HUES6 (cell line): ENCODE measurements around the gene EML1.

ENCODE experiments used
- H3K27ac ChIP-seq: 2 replicates; pipeline ENCODE4 v1.7.0; 2013; ENCODE audit warnings: low read depth, mild to moderate bottlenecking, low read length, inconsistent platforms
- H3K27me3 ChIP-seq: 2 replicates; pipeline ENCODE4 v1.6.1; 2013; ENCODE audit warnings: low read length; ENCODE audit not compliant: control insufficient read depth, insufficient read depth
- H3K36me3 ChIP-seq: 2 replicates; pipeline ENCODE4 v1.6.1; 2013; ENCODE audit warnings: low read length; ENCODE audit not compliant: control insufficient read depth, insufficient read depth
- H3K4me1 ChIP-seq: 2 replicates; pipeline ENCODE4 v1.6.1; 2013; ENCODE audit warnings: low read length; ENCODE audit not compliant: control insufficient read depth, insufficient read depth
- H3K4me3 ChIP-seq: 2 replicates; pipeline ENCODE4 v1.5.1; 2013; ENCODE audit warnings: low read depth, low read length
- H3K9ac ChIP-seq: one replicate; pipeline ENCODE4 v1.6.1; 2013; ENCODE audit warnings: mild to moderate bottlenecking, low read length
- H3K9me3 ChIP-seq: 2 replicates; pipeline ENCODE4 v1.6.1; 2013; ENCODE audit warnings: low read depth, low read length; ENCODE audit not compliant: control insufficient read depth, insufficient read depth

Gene EML1

DNA sequence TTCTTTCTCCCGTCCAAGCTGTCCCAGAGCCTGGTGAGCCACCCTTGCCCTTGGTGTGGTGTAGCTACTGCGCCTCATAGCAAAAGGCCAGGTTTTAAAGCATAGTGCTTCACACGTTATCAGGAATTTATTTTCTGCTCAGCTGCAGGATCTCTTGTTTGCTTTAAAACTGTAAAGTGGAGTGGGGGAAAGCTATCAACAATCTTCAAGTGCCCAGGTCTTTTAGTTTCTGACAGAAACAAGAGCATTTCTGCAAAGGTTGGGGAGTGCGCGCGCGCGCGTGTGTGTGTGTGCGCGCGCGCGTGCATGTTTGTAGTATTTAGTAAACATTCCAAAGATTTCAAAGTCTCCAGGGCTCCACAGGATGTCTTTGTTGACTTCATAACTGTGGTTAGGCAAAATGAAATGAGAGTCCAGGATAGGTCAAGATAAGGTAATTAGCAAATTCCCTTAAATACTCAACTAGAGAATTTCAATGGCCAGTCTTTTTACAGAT is 45.5 kb downstream of the EML1 start:
- no peaks in the 10 kb centered on the region for H3K9me3 ChIP-seq
- H3K9ac ChIP-seq, result peak overlapping the region; percentile 27
- peaks cover 49% of the 10 kb centered on the region for H3K4me1 ChIP-seq
- H3K27ac ChIP-seq, result 0 out of 2 replicates have a peak overlapping the region, but pooled peaks have one; percentile 67
- no peaks in the 10 kb centered on the region for H3K27me3 ChIP-seq
- no peaks in the 10 kb centered on the region for H3K36me3 ChIP-seq
- H3K4me3 ChIP-seq, result peak overlapping the region; percentile 43

DNA sequence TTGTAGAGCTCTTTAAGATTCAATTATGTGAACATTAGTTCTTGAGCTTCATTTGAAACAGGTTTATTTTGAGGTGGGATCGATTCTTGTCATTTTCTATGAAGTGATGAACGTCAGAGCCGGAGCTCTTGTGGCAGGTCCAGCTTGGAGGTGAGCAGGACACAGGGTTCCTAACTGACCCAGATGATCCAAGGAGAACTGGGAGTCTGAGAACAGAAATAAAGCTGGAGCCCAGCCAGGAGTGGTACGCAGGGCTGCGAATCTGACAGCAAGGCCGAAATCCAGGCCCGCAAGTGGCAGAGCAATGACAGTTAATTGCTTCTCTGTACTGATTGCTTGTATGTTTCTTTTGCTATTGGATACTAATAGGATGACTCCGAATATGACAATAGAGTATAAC is 46.5 kb downstream of the EML1 start:
- H3K27ac ChIP-seq, result 0 out of 2 replicates have a peak overlapping the region, but pooled peaks have one; percentile 67

DNA sequence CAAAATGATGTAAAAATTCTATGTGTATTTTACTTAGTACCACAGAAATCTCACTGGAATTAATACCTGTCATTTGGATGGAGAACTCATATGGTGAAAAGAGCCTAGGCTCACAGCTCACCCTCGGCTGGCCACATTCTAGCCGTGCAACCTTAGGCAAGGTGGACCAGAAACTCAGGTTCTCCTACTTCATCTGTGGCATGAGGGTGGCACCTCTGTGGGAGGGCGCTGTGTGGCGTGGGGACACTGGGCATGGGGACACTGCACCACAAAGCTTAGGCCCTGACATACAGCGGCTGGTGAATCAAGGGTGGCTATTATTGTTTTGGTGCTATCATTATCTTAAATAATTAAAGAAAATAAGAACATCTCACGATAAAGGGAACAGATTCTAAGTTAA is 47.1 kb downstream of the EML1 start:
- Histone ChIP-seq H3K9ac (no peak overlapping the region), H3K9me3 (no peaks in the 10 kb centered on the region), H3K4me1 (peaks cover 49% of the 10 kb centered on the region), H3K27ac (no peak overlapping the region), H3K4me3 (no peak overlapping the region), H3K27me3 (no peaks in the 10 kb centered on the region), H3K36me3 (no peaks in the 10 kb centered on the region)

More for the DNA sequence above, 46.5 kb downstream of the EML1 start:
- Histone ChIP-seq H3K36me3 (no peaks in the 10 kb centered on the region), H3K27me3 (no peaks in the 10 kb centered on the region), H3K4me3 (no peak overlapping the region), H3K9ac (no peak overlapping the region), H3K9me3 (no peaks in the 10 kb centered on the region), H3K4me1 (peaks cover 49% of the 10 kb centered on the region)

DNA sequence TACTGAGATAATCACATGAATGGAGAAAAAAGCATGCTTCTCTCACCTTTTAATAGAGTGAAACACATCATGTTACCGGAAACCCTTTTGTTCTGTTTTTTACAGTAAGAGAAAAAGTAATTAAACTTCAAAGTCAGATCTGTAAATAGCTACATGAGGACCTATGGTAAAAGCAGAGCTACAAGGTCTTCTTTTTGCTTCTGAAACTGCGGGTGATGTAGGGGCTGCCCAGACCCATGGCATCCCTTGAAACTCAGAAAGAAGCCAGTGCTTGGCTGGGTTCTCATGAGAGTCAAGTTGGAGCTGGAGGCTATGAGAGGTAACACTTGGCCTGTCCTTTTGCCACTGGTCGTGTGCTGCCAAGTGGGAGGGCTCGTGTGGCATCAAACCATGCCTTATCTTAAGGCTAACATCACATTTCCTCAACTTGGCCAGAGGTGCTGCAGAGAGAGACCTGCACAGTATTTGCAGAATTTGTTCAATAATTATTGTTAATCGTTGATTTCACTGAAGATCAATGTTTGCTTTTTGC is 47.6 kb downstream of the EML1 start:
- Histone ChIP-seq H3K9ac (no peak overlapping the region), H3K27ac (no peak overlapping the region), H3K27me3 (no peaks in the 10 kb centered on the region), H3K4me1 (peaks cover 49% of the 10 kb centered on the region), H3K9me3 (no peaks in the 10 kb centered on the region), H3K4me3 (no peak overlapping the region), H3K36me3 (no peaks in the 10 kb centered on the region)

DNA sequence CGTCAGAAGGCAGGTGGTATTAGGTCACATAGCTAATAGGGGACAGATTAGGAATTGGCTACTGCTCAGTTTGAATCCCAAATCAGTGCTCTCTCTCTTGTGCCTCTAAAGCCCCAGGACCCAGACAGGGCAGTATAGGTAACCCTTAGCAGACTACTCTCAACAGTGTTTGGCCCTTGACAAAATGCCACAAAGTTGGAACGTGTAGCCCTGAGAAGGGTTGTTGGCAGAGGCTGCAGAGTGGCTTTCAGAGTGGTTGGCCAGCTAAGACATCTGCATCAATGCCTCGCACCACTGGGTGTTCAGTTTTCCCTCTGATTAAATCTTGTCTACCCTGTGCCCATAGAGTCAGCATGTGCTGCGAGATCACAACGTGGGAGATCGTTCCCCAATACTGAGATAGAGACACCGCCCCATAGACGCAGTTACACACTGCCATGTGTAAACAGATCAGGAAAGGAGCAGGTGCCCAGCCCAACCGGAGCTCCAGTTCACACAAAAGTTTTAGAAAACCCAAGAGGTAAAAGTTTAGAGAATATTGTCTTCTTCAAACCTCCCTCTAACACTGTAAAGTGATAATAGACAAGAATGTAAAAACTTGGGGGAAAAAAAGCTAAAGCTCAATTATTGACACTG is 48.3 kb downstream of the EML1 start:
- H3K36me3 ChIP-seq, result no peaks in the 10 kb centered on the region
- H3K27ac ChIP-seq, result no peak overlapping the region
- no peak overlapping the region for H3K9ac ChIP-seq
- H3K9me3 ChIP-seq, result peaks cover under 1% of the 10 kb centered on the region; the same call in 1 of the 2 replicates
- H3K4me3 ChIP-seq, result no peak overlapping the region
- H3K27me3 ChIP-seq, result no peaks in the 10 kb centered on the region
- H3K4me1 ChIP-seq, result peaks cover 49% of the 10 kb centered on the region

DNA sequence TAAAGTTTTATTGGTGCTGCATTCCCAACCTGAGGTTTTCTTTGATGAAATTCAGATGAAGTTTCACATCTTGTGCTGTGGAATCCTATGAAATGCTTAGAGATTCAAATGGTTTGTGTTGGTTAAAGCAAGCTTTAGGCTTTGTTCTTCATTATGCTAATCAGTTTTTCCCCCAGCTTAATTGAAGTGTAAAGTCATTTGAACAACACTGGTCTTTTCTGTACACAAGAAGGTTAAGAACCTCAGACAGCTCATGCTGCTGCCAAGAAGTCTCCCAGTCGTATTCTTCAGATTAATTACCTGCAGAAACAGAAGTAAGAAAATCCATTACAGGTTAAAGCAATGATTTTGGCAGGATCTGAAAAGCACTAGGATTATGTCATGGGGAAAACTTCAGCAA is 48.9 kb downstream of the EML1 start:
- peaks cover 45% of the 10 kb centered on the region for H3K4me1 ChIP-seq
- no peaks in the 10 kb centered on the region for H3K36me3 ChIP-seq
- H3K27ac ChIP-seq, result no peak overlapping the region
- H3K9me3 ChIP-seq, result peaks cover 7% of the 10 kb centered on the region
- no peak overlapping the region for H3K4me3 ChIP-seq
- no peak overlapping the region for H3K9ac ChIP-seq
- H3K27me3 ChIP-seq, result no peaks in the 10 kb centered on the region

DNA sequence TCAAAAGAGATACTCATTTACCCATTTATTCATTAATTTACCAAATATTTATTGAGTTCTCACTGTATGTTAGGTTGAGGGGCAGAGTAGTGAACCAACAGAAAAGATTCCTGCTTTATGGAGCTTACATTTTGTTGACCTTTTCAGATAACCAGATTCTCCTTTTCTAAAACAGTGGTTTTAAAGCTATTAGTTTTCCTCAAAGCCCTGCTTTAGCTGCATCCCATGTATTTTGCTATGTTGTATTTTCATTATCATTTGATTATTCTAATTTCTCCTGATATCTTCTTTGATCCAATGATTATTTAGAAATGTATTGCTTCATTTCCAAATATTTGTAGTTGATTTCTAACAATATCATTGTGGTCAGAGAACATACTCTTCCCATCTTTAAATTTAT is 53.6 kb downstream of the EML1 start:
- no peak overlapping the region for H3K27ac ChIP-seq
- peaks cover 7% of the 10 kb centered on the region for H3K9me3 ChIP-seq
- peaks cover 5% of the 10 kb centered on the region; the same call in 1 of the 2 replicates for H3K36me3 ChIP-seq
- H3K4me3 ChIP-seq, result no peak overlapping the region
- H3K4me1 ChIP-seq, result peaks cover 12% of the 10 kb centered on the region
- H3K9ac ChIP-seq, result no peak overlapping the region
- no peaks in the 10 kb centered on the region for H3K27me3 ChIP-seq

DNA sequence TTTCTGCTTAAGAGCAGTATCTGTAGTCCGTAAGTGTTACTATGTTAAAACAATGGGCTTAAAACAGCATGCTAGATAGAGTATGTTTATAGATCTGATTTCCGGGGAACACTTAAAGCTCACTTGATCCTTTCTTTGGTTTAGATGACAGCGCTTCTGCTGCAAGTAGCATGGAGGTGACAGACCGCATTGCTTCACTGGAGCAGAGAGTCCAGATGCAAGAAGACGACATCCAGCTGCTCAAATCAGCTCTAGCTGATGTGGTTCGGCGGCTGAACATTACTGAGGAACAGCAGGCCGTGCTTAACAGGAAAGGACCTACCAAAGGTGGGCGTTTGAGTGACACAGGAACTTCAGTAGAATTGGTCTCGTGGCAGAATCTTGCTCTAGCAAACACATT is 57.5 kb downstream of the EML1 start:
- no peak overlapping the region for H3K9ac ChIP-seq
- H3K9me3 ChIP-seq, result peaks cover 7% of the 10 kb centered on the region
- H3K27me3 ChIP-seq, result no peaks in the 10 kb centered on the region
- peaks cover 4% of the 10 kb centered on the region; the same call in 1 of the 2 replicates for H3K4me1 ChIP-seq
- H3K36me3 ChIP-seq, result peaks cover 5% of the 10 kb centered on the region; the same call in 1 of the 2 replicates
- H3K27ac ChIP-seq, result no peak overlapping the region
- H3K4me3 ChIP-seq, result no peak overlapping the region

DNA sequence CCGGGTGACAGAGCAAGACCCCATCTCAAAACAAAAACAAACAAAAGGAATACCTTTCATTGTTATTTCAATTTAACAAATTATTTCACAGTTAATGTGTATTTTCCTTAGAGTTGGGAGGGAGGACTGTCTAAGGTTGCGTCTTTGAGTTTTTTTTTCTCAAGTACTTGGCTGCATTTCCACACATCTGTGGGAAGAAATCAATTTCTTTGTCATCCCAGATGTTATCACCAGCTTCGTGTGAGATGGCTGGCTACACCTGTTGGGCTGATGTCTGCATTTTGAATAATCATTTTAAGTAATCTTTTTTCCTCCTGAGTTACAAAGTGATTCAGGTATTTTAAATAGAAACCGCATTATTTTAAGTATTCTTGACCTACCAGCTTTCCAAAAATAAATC is 59.4 kb downstream of the EML1 start:
- peaks cover 5% of the 10 kb centered on the region; the same call in 1 of the 2 replicates for H3K36me3 ChIP-seq
- no peaks in the 10 kb centered on the region for H3K9me3 ChIP-seq
- no peak overlapping the region for H3K4me3 ChIP-seq
- H3K27ac ChIP-seq, result no peak overlapping the region
- peaks cover 4% of the 10 kb centered on the region; the same call in 1 of the 2 replicates for H3K4me1 ChIP-seq
- no peaks in the 10 kb centered on the region for H3K27me3 ChIP-seq
- no peak overlapping the region for H3K9ac ChIP-seq

DNA sequence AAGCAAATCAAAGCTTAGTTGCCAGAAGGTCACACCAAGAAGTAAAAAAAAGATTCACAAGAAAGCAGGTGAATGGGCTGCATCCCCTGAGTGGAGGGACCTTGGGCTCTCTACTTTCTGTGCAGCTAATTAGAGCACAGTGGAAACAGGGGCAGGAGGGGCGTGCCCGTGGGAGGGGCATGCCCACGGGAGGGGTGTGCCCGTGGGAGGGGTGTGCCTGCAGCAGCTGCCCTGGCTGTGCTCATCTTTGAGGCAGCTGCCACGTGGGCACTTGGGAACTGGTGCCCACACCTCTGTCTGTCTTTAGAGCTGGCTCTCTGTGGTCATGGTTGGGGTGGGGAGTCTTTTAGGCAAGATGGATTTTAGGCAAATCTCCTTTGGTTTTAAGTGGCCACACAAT is 60.0 kb downstream of the EML1 start:
- Histone ChIP-seq H3K27me3 (no peaks in the 10 kb centered on the region), H3K9me3 (no peaks in the 10 kb centered on the region), H3K27ac (no peak overlapping the region), H3K4me3 (no peak overlapping the region), H3K36me3 (peaks cover 5% of the 10 kb centered on the region; the same call in 1 of the 2 replicates), H3K4me1 (peaks cover 4% of the 10 kb centered on the region; the same call in 1 of the 2 replicates), H3K9ac (no peak overlapping the region)

DNA sequence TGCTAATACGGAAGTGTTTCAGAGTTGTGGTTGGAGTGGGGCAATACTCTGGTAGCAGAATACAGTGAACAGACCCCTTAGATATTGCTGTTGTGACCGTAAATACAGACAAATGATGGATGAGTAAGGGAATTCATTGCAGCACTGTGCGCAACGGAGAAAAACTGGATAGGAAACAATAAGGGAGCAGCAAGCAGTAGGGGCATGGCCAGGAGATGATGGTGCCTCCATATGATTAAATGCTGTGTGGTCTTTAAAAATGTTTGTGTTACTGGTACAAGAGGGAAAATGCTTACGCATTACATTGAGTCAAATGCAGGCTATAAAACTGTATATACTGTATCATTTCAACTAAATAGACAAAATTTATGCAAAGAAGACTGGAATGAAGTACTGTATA is 61.6 kb downstream of the EML1 start:
- Histone ChIP-seq H3K4me1 (peaks cover 4% of the 10 kb centered on the region; the same call in 1 of the 2 replicates), H3K27ac (no peak overlapping the region), H3K9ac (no peak overlapping the region), H3K4me3 (no peak overlapping the region), H3K9me3 (no peaks in the 10 kb centered on the region), H3K27me3 (no peaks in the 10 kb centered on the region), H3K36me3 (peaks cover 5% of the 10 kb centered on the region; the same call in 1 of the 2 replicates)
